ENCODE data around the gene AK2.

DNA sequence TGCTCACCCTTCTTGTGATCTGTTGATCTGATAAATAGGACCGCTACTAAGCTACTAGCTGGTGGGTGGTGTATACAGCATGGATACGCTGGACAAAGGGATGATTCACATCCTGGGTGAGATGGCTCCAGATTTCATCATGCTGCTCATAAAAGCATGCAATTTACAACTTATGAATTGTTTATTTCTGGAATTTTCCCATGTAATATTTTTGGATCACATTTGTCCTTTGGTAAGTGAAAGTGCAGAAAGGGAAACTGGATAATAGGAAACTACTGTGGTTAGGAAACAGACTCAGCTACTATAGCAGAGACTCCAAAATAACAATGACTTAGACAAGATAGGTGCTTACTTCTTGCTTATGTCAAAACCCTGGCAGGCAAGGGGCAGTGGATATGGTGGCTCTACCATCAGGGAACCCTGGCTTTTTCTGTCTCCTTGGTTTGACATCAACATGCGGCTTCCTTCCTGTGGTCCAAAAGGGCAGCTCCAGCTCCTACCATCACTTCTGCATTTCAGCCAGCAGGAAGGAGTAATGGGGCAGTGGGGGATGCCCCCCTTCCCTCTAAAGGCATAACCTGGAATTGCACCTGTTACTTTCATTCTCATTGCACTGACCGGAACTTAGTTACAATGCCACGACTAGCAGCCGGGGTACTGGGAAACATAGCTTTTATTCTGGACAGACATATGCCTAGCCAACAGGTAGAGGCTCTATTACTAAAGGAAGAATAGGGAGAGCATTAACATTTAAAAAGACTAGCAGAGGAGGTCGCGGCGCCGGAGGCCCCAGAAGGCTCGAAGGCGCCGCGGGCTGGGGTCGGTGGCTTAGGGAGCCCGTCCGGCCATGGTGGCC is 13.8 kb upstream of the AK2 start:
- no peak for TF ChIP-seq CTCF (IDR thresholded peaks at IDR 0.05)
- no peak for TF ChIP-seq POLR2A (IDR thresholded peaks at IDR 0.05)
- no peak for TF ChIP-seq POLR2AphosphoS5 (IDR thresholded peaks at IDR 0.05)
